Activated T-helper 1 cell treated with anti-CD3 and anti-CD28 coated beads, Interleukin-12 subunit alpha, Interleukin-12 subunit beta, Interleukin-2, Interleukin-4 antibody, amounts not matched to agents 30 ng/mL and 10 ng/mL and 1 ng/mL, durations not matched to agents 14 hours and 24 hours and 36 hours (primary cell): ENCODE results near the gene SFSWAP. TPM values are rescaled to one million over a fixed set of nuclear protein-coding genes. Genes with fewer than 3 reads are reported as not detected.

Experiments
- DNase-seq: peaks from one replicate; pipeline ENCODE4 v3.0.0; 2021; ENCODE audit warnings: low spot score
- H3K27ac Mint-ChIP-seq: one replicate; pipeline ENCODE4 v1.8.0; 2021; ENCODE audit warnings: mild to moderate bottlenecking, mixed read lengths
- H3K27me3 Mint-ChIP-seq: one replicate; pipeline ENCODE4 v1.8.0; 2022; ENCODE audit warnings: mild to moderate bottlenecking, moderate library complexity, mixed read lengths; ENCODE audit not compliant: insufficient read depth
- H3K36me3 Mint-ChIP-seq: one replicate; pipeline ENCODE4 v1.8.0; 2021; ENCODE audit warnings: low read depth, mixed read lengths
- H3K4me1 Mint-ChIP-seq: one replicate; pipeline ENCODE4 v1.8.0; 2021; ENCODE audit warnings: low read depth, mixed read lengths
- H3K4me3 Mint-ChIP-seq: one replicate; pipeline ENCODE4 v1.8.0; 2021; ENCODE audit warnings: mild to moderate bottlenecking, moderate library complexity, mixed read lengths
- H3K9me3 Mint-ChIP-seq: one replicate; pipeline ENCODE4 v1.8.0; 2021; ENCODE audit warnings: mixed read lengths
- intact Hi-C: fragments of 100-400 bp; cut with micrococcal nuclease; formaldehyde crosslinking; loops from one replicate; pipeline ENCODE4 v1.15.1; 2024
- total RNA-seq: library from RNA; stranded (reverse); gene quantifications from 2 replicates; pipeline ENCODE4 v1.2.3, GENCODE V29; 2022

Gene SFSWAP
- total RNA-seq, 1 donor from 2014 or later, result 69.3 TPM

- intact Hi-C loops, result no loop called here
- Mint-ChIP-seq H3K4me1 (no peaks in the 10 kb centered on the region), H3K27me3 (no peaks in the 10 kb centered on the region), H3K9me3 (no peaks in the 10 kb centered on the region), H3K36me3 (no peaks in the 10 kb centered on the region), H3K4me3 (no peak overlapping the region), H3K27ac (no peak overlapping the region)
- DNase-seq, result no peak
These were observed 133.2 kb downstream of the SFSWAP start for GRCh38 chr12:131844140-131844539.

DNA sequence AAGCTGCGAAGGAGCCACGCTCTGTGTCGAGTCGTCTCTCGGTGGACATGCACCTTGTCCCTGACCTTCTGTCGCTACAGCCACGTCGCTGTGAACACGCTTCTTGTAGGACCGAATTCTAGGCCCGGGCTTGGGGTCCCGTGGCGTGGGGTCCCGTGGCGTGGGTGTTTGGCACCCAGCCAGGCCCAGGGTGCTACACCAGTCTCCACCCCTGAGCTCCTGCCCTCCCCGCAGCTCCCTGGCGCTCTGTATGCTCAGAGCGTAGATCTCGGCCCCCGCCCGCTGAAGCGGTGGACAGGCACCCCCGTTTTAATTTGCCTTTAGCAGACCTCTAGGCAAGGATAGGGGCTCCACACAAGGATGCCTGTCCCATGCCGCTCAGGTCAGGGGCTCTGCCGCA lies 133.8 kb downstream of the SFSWAP start:
- Mint-ChIP-seq H3K4me1 (no peaks in the 10 kb centered on the region), H3K9me3 (no peaks in the 10 kb centered on the region), H3K36me3 (no peaks in the 10 kb centered on the region), H3K27me3 (no peaks in the 10 kb centered on the region), H3K27ac (no peak overlapping the region), H3K4me3 (no peak overlapping the region)
- no peak for DNase-seq
- intact Hi-C loops, result no loop called here

DNA sequence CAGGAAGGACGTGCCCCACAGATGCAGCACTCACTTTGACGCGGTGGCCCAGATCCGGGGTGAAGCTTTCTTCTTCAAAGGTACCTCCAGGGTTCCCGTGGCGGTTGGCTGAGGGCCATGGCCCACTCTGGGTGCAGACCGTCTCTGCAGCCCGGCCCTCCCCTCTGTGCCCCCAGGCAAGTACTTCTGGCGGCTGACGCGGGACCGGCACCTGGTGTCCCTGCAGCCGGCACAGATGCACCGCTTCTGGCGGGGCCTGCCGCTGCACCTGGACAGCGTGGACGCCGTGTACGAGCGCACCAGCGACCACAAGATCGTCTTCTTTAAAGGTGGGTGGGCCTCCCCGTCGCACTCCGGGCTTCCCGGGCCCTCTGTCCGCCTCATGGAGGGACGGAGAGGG lies 134.2 kb downstream of the SFSWAP start:
- Mint-ChIP-seq H3K4me3 (no peak overlapping the region), H3K9me3 (no peaks in the 10 kb centered on the region), H3K4me1 (no peaks in the 10 kb centered on the region), H3K36me3 (no peaks in the 10 kb centered on the region), H3K27me3 (no peaks in the 10 kb centered on the region), H3K27ac (no peak overlapping the region)
- no peak for DNase-seq
- intact Hi-C loops, result no loop called here

GRCh38 chr12:131847456-131847855 lies 136.6 kb downstream of the SFSWAP start:
- Mint-ChIP-seq H3K4me1 (no peaks in the 10 kb centered on the region), H3K27ac (no peak overlapping the region), H3K9me3 (no peaks in the 10 kb centered on the region), H3K27me3 (no peaks in the 10 kb centered on the region), H3K36me3 (no peaks in the 10 kb centered on the region), H3K4me3 (no peak overlapping the region)
- intact Hi-C loops, result no loop called here
- no peak for DNase-seq

- intact Hi-C loops, result no loop called here
- Mint-ChIP-seq H3K4me1 (no peaks in the 10 kb centered on the region), H3K4me3 (no peak overlapping the region), H3K36me3 (no peaks in the 10 kb centered on the region), H3K27ac (no peak overlapping the region), H3K27me3 (no peaks in the 10 kb centered on the region), H3K9me3 (no peaks in the 10 kb centered on the region)
- DNase-seq, result no peak
These were observed 137.9 kb downstream of the SFSWAP start for GRCh38 chr12:131848753-131849152.

Other genes starting within 250 kb of the SFSWAP start
- 0.39 and 0.81 TPM in 2 replicates for gene MMP17, start 117.3 kb downstream of the SFSWAP start, total RNA-seq
- gene ULK1, start 183.5 kb downstream of the SFSWAP start, total RNA-seq, result 28.4 TPM in 2 replicates
- 92.1 and 100.0 TPM in 2 replicates for gene PUS1, start 218.2 kb downstream of the SFSWAP start, total RNA-seq
- 66.6 TPM in 2 replicates for gene EP400, start 238.9 kb downstream of the SFSWAP start, total RNA-seq